ENCODE results near the gene ZNF141.

The ZNF141 gene

GRCh38 chr4:337143-337931 is at the start of gene ZNF141:
ZNF141 (plus strand) TSS chr4:337814; CDS start chr4:337984, 170 bp downstream.
- no peak for TF ChIP-seq CTCF (IDR thresholded peaks at IDR 0.05)

- TF ChIP-seq CTCF (IDR thresholded peaks at IDR 0.05) = no peak
Measured at GRCh38 chr4:288891-289290, 48.7 kb upstream of the ZNF141 start.

- no peak for TF ChIP-seq CTCF (IDR thresholded peaks at IDR 0.05)
Measured at GRCh38 chr4:294732-295131, 42.9 kb upstream of the ZNF141 start.

GRCh38 chr4:302381-302780 is 35.2 kb upstream of the ZNF141 start:
- no peak for TF ChIP-seq CTCF (IDR thresholded peaks at IDR 0.05)

- TF ChIP-seq CTCF (IDR thresholded peaks at IDR 0.05) = no peak
Measured at GRCh38 chr4:304969-305680, 32.5 kb upstream of the ZNF141 start, which contains the start of gene ZNF732. ZNF732 (minus strand) TSS chr4:305474; CDS start chr4:305310, 164 bp downstream.

- TF ChIP-seq CTCF (IDR thresholded peaks at IDR 0.05) = no peak
Measured at GRCh38 chr4:306551-306961, 31.1 kb upstream of the ZNF141 start.

- TF ChIP-seq CTCF (IDR thresholded peaks at IDR 0.05) = no peak
Measured at GRCh38 chr4:309807-310206, 27.8 kb upstream of the ZNF141 start.
